H1 (cell line): ENCODE measurements around the gene DIPK1C.

ENCODE experiments used
- CHD1 ChIP-seq: IDR thresholded peaks from 2 replicates; pipeline ENCODE4 v1.6.1; 2012; ENCODE audit warnings: low read depth, low read length, improper control_type of control experiment
- GABPA ChIP-seq: IDR thresholded peaks from 2 replicates; pipeline ENCODE4 v1.6.1; 2011; ENCODE audit warnings: mild to moderate bottlenecking, low read length, moderate library complexity, borderline replicate concordance; ENCODE audit not compliant: insufficient read depth
- SRF ChIP-seq: IDR thresholded peaks from 2 replicates; pipeline ENCODE4 v1.6.1; 2011; ENCODE audit warnings: mild to moderate bottlenecking, low read depth, low read length, moderate library complexity
- YY1 ChIP-seq: IDR thresholded peaks from 2 replicates; pipeline ENCODE4 v1.6.1; 2011; ENCODE audit warnings: low read depth, mild to moderate bottlenecking, low read length
- TF ChIP-seq, protein P1 (sequence below), 3 experiments: IDR thresholded peaks; 1 replicate in 2 of 3; 2 replicates in 1 of 3; pipeline versions ENCODE4 v1.5.1 to v1.6.1; 2011; ENCODE audit warnings: low read length in 3 of 3, mild to moderate bottlenecking in 3 of 3, inconsistent platforms in 2 of 3, low read depth in 1 of 3, moderate library complexity in 1 of 3; ENCODE audit not compliant: insufficient read depth in 1 of 3; ENCODE audit errors: control extremely low read depth in 1 of 3
- TF ChIP-seq, protein P2 (sequence below): IDR thresholded peaks from 2 replicates; pipeline ENCODE4 v1.6.1; 2012; ENCODE audit warnings: inconsistent platforms

DNA sequence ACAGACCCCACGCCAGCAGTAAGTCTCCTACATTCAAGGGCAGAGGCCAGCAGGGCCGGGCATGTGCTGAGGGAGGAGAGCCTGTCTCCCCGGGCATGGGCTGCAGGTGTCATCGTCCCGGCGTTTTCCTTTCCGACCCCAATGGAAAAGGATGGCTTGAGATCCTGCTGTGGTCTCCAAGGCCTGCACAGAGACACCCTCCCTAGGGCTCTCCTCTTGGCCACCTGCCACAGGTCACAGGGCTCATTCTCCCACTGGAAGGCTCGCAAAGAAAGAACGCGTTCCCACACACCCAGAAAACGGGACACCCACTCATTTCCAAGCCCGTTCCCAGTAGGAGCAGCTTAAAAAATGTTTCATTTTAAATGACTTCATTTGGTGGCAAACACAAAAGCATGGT lies 41.0 kb downstream of the DIPK1C start:
- TF ChIP-seq, protein P1, sequence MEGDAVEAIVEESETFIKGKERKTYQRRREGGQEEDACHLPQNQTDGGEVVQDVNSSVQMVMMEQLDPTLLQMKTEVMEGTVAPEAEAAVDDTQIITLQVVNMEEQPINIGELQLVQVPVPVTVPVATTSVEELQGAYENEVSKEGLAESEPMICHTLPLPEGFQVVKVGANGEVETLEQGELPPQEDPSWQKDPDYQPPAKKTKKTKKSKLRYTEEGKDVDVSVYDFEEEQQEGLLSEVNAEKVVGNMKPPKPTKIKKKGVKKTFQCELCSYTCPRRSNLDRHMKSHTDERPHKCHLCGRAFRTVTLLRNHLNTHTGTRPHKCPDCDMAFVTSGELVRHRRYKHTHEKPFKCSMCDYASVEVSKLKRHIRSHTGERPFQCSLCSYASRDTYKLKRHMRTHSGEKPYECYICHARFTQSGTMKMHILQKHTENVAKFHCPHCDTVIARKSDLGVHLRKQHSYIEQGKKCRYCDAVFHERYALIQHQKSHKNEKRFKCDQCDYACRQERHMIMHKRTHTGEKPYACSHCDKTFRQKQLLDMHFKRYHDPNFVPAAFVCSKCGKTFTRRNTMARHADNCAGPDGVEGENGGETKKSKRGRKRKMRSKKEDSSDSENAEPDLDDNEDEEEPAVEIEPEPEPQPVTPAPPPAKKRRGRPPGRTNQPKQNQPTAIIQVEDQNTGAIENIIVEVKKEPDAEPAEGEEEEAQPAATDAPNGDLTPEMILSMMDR (IDR thresholded peaks at IDR 0.05; ENCODE audit: control extremely low read depth in 1 of 3, insufficient read depth in 1 of 3, low read depth in 1 of 3, low read length in 3 of 3) = no peak
- TF ChIP-seq SRF (no peak), GABPA (no peak), YY1 (no peak), CHD1 (no peak)
- TF ChIP-seq, protein P2, sequence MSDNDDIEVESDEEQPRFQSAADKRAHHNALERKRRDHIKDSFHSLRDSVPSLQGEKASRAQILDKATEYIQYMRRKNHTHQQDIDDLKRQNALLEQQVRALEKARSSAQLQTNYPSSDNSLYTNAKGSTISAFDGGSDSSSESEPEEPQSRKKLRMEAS = no peak
